T-cell (primary cell): ENCODE data around the gene KCTD1. TPM values are rescaled to one million over a fixed set of nuclear protein-coding genes. Genes with fewer than 3 reads are reported as not detected.

ENCODE experiments used
- ATAC-seq, 4 experiments: fragments of 200-7000 bp in 3 of 4; fragments of 150-1000 bp in 1 of 4; cut with Tn5 transposase; replicated peaks in 1 of 4; 1 replicate in 3 of 4; 2 replicates in 1 of 4; pipeline ENCODE4 v1.10.0; 2021; ENCODE audit warnings: moderate library complexity in 3 of 4, mild to moderate bottlenecking in 2 of 4, moderate number of reproducible peaks in 1 of 4
- CTCF ChIA-PET, 2 donors: fragments of 300-600 bp; sonication (Branson Sonifier 250); formaldehyde crosslinking; loops; one replicate each; lab custom pipeline; 2022; ENCODE audit warnings: antibody characterized with exemption in 2 of 2; lab: Charles Lee
- POLR2A ChIA-PET, 2 donors: fragments of 300-600 bp; sonication (Branson Sonifier 250); formaldehyde crosslinking; loops; one replicate each; lab custom pipeline; 2022; ENCODE audit warnings: antibody characterized with exemption in 2 of 2; lab: Charles Lee
- DNase-seq, 35 experiments: peaks; one replicate each; pipeline versions ENCODE4 v3.0.0 to v3.0.0-alpha.2; 2013 to 2023
- H3K27ac ChIP-seq: one replicate; pipeline ENCODE4 v1.5.1; 2013; ENCODE audit warnings: low read length
- H3K27me3 ChIP-seq, 2 experiments: replicated peaks in 1 of 2; 1 replicate in 1 of 2; 2 replicates in 1 of 2; pipeline versions ENCODE4 v1.6.1 to v1.7.0; 2013; ENCODE audit warnings: low read length in 1 of 2, mixed read lengths in 1 of 2; ENCODE audit not compliant: control insufficient read depth in 2 of 2, insufficient read depth in 2 of 2; ENCODE audit errors: extremely low read depth in 1 of 2
- H3K36me3 ChIP-seq, 2 donors: 1 replicate in 1 of 2; 2 replicates in 1 of 2; pipeline versions ENCODE4 v1.6.1 to v1.7.0; 2013; ENCODE audit warnings: low read length in 1 of 2; ENCODE audit not compliant: control insufficient read depth in 2 of 2, insufficient read depth in 1 of 2; ENCODE audit errors: extremely low read depth in 1 of 2
- H3K4me1 ChIP-seq, 2 experiments: 1 replicate in 1 of 2; 2 replicates in 1 of 2; pipeline versions ENCODE4 v1.6.1 to v1.7.0; 2013; ENCODE audit warnings: low read length in 2 of 2, mixed read lengths in 1 of 2; ENCODE audit not compliant: insufficient read depth in 2 of 2, control insufficient read depth in 1 of 2; ENCODE audit errors: extremely low read depth in 1 of 2
- H3K4me3 ChIP-seq, 2 donors: 1 replicate in 1 of 2; 2 replicates in 1 of 2; pipeline versions ENCODE4 v1.5.1 to v1.7.0; 2013; ENCODE audit warnings: mild to moderate bottlenecking in 2 of 2, low read length in 1 of 2, moderate library complexity in 1 of 2; ENCODE audit not compliant: control insufficient read depth in 1 of 2; ENCODE audit errors: extremely low read depth in 1 of 2
- H3K9me3 ChIP-seq: 2 replicates; pipeline ENCODE4 v1.7.0; 2013
- H3K27ac Mint-ChIP-seq, 2 donors: one replicate each; pipeline ENCODE4 v1.8.0; 2020 to 2021; ENCODE audit warnings: mild to moderate bottlenecking in 2 of 2, mixed read lengths in 2 of 2
- H3K27me3 Mint-ChIP-seq, 2 donors: one replicate each; pipeline ENCODE4 v1.8.0; 2021 to 2022; ENCODE audit warnings: mixed read lengths in 2 of 2
- H3K36me3 Mint-ChIP-seq: one replicate; pipeline ENCODE4 v1.8.0; 2021; ENCODE audit warnings: mixed read lengths
- H3K4me1 Mint-ChIP-seq, 3 donors: one replicate each; pipeline ENCODE4 v1.8.0; 2020 to 2022; ENCODE audit warnings: mixed read lengths in 3 of 3, mild to moderate bottlenecking in 1 of 3
- H3K4me3 Mint-ChIP-seq, 3 donors: one replicate each; pipeline ENCODE4 v1.8.0; 2020 to 2022; ENCODE audit warnings: mild to moderate bottlenecking in 3 of 3, mixed read lengths in 3 of 3, moderate library complexity in 3 of 3
- H3K9me3 Mint-ChIP-seq, 3 donors: one replicate each; pipeline ENCODE4 v1.8.0; 2020 to 2022; ENCODE audit warnings: mixed read lengths in 3 of 3
- WGBS: methylation state at CpG from one replicate; pipeline ENCODE4 v1.1.5; 2013; ENCODE audit warnings: missing lambda C conversion rate; ENCODE audit not compliant: insufficient coverage; 5-methylcytosine and 5-hydroxymethylcytosine counted together
- total RNA-seq, 35 experiments: library from RNA in 6 of 35; stranded (reverse) in 6 of 35; fragments of 120-200 nt in 1 of 35; gene quantifications; one replicate each; pipeline versions ENCODE4 v1.2.1 to v1.2.4 and lab custom pipeline; 2013 to 2026

KCTD1 gene
- total RNA-seq, 5 donors from 2014 or later (not counting 1 experiment from before 2014, with no cell fraction given), result 3.2 to 4.3 (median 3.9) TPM

- H3K36me3 Mint-ChIP-seq, result peaks cover 11% of the 10 kb centered on the region
- Histone ChIP-seq H3K27me3 (no peaks in the 10 kb centered on the region), H3K36me3 (no peaks in the 10 kb centered on the region), H3K4me3 (no peak overlapping the region), H3K9me3 (no peaks in the 10 kb centered on the region), H3K4me1 (peaks cover 0 to 5% of the 10 kb centered on the region in 2 experiments), H3K27ac (no peak overlapping the region)
- ChIA-PET CTCF (no interaction called here), POLR2A (no interaction called here)
- WGBS, result 100% methylated on average over 1 of the region's 4 CpGs
- DNase-seq (no peak), ATAC-seq (no peak)
- no peaks in the 10 kb centered on the region for H3K9me3 Mint-ChIP-seq
- no peaks in the 10 kb centered on the region for H3K27me3 Mint-ChIP-seq
- H3K4me1 Mint-ChIP-seq, result peaks cover 0 to 3% (median 2%) of the 10 kb centered on the region in 3 donors
- H3K4me3 Mint-ChIP-seq, result no peak overlapping the region
- H3K27ac Mint-ChIP-seq, result no peak overlapping the region
Observed at GRCh38 chr18:26502823-26503222, 45.5 kb downstream of the KCTD1 start.

GRCh38 chr18:26497866-26498265 is 50.5 kb downstream of the KCTD1 start:
- DNase-seq (no peak), ATAC-seq (no peak)
- H3K36me3 ChIP-seq, result no peaks in the 10 kb centered on the region
- no peaks in the 10 kb centered on the region for H3K9me3 Mint-ChIP-seq
- 94% methylated on average over 2 of the region's 4 CpGs for WGBS
- H3K4me3 ChIP-seq, result no peak overlapping the region
- no peaks in the 10 kb centered on the region for H3K4me1 Mint-ChIP-seq
- ChIA-PET POLR2A (no interaction called here), CTCF (no interaction called here)
- no peak overlapping the region for H3K27ac Mint-ChIP-seq
- no peak overlapping the region for H3K4me3 Mint-ChIP-seq
- peaks cover 18% of the 10 kb centered on the region for H3K36me3 Mint-ChIP-seq
- no peaks in the 10 kb centered on the region for H3K9me3 ChIP-seq
- peaks cover 0 to 1% of the 10 kb centered on the region in 2 experiments for H3K4me1 ChIP-seq
- no peak overlapping the region for H3K27ac ChIP-seq
- no peaks in the 10 kb centered on the region for H3K27me3 ChIP-seq
- H3K27me3 Mint-ChIP-seq, result no peaks in the 10 kb centered on the region

- ATAC-seq (no peak), DNase-seq (no peak)
- H3K36me3 Mint-ChIP-seq, result peaks cover 18% of the 10 kb centered on the region
- Histone ChIP-seq H3K4me1 (no peaks in the 10 kb centered on the region), H3K4me3 (no peak overlapping the region), H3K36me3 (no peaks in the 10 kb centered on the region), H3K27ac (no peak overlapping the region), H3K9me3 (no peaks in the 10 kb centered on the region), H3K27me3 (no peaks in the 10 kb centered on the region)
- POLR2A ChIA-PET, result no interaction called here
- no peak overlapping the region for H3K27ac Mint-ChIP-seq
- CTCF ChIA-PET, result no interaction called here
- no peak overlapping the region for H3K4me3 Mint-ChIP-seq
- H3K4me1 Mint-ChIP-seq, result no peaks in the 10 kb centered on the region
- no peaks in the 10 kb centered on the region for H3K27me3 Mint-ChIP-seq
- WGBS, result no CpG with 5 or more reads among the region's 1 CpG
- H3K9me3 Mint-ChIP-seq, result no peaks in the 10 kb centered on the region
Observed at GRCh38 chr18:26496528-26496927, 51.8 kb downstream of the KCTD1 start.

GRCh38 chr18:26495287-26495686 is 53.1 kb downstream of the KCTD1 start:
- no peaks in the 10 kb centered on the region for H3K27me3 ChIP-seq
- no CpG with 5 or more reads among the region's 5 CpGs for WGBS
- Mint-ChIP-seq H3K27ac (no peak overlapping the region), H3K4me3 (no peak overlapping the region), H3K4me1 (no peaks in the 10 kb centered on the region), H3K27me3 (no peaks in the 10 kb centered on the region), H3K9me3 (no peaks in the 10 kb centered on the region), H3K36me3 (peaks cover 17% of the 10 kb centered on the region)
- ChIA-PET CTCF (no interaction called here), POLR2A (no interaction called here)
- ATAC-seq (no peak), DNase-seq (no peak)
- H3K36me3 ChIP-seq, result no peaks in the 10 kb centered on the region
- no peaks in the 10 kb centered on the region for H3K4me1 ChIP-seq
- H3K4me3 ChIP-seq, result no peak overlapping the region
- H3K9me3 ChIP-seq, result no peaks in the 10 kb centered on the region
- H3K27ac ChIP-seq, result no peak overlapping the region

DNA sequence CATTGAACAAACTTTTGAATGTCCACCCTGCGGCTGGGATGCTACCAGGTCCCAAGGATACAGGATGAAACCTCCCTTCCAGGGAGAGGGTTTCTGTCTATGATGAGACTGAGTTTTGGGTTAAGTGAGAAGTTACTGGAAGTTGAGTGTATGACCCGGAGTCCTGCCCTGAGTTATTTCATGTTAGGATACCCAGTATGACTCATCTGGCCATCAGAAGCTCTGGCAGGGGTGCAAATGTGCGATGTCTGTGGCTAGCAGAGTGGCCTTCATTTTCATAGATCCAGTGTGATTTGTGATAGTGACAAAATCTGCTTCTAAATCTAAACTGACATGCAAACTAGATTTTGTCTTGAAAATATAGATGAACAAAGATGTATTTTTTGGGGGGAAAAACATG is 55.3 kb downstream of the KCTD1 start:
- ChIA-PET POLR2A (no interaction called here), CTCF (no interaction called here)
- WGBS, result 78% methylated on average over 2 of the region's 3 CpGs
- no peak for ATAC-seq
- peaks cover 18% of the 10 kb centered on the region for H3K36me3 Mint-ChIP-seq
- H3K9me3 Mint-ChIP-seq, result no peaks in the 10 kb centered on the region
- Histone ChIP-seq H3K36me3 (no peaks in the 10 kb centered on the region), H3K9me3 (no peaks in the 10 kb centered on the region), H3K4me1 (no peaks in the 10 kb centered on the region), H3K27me3 (no peaks in the 10 kb centered on the region), H3K4me3 (no peak overlapping the region), H3K27ac (no peak overlapping the region)
- H3K27ac Mint-ChIP-seq, result no peak overlapping the region
- no peaks in the 10 kb centered on the region for H3K4me1 Mint-ChIP-seq
- no peak overlapping the region for H3K4me3 Mint-ChIP-seq
- no peaks in the 10 kb centered on the region for H3K27me3 Mint-ChIP-seq
- no peak for DNase-seq

DNA sequence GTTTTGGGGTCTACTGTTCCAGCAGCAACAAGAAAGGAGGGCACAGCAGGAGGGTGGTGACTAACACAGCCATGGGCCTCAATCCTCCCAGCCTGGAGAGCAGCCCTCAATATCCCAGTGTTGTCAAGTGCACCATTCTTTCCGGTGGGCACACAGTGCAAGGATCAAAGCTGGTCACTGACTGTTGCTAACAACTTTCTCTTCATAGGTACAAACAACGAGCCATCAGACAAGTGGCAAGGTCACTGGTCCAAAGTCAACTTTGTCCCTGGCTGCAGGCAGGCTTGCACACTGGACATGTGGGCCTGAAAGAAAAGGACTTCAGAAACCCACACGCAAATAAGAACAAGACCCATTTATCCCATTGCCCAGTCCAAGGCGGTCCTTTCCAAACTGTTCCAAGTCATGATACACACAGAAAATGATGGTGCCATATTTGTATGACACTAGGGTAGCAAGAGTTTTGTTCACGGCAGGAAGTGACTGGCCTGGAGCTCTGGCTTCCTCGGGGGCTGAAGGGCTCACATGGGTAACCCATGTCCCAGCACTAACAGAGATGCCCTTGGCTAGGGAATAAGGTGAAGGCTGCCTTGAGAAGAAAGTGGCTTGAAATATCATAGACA is 57.0 kb downstream of the KCTD1 start:
- DNase-seq, result no peak
- no peaks in the 10 kb centered on the region for H3K27me3 Mint-ChIP-seq
- Histone ChIP-seq H3K27ac (no peak overlapping the region), H3K27me3 (no peaks in the 10 kb centered on the region), H3K4me1 (no peaks in the 10 kb centered on the region), H3K4me3 (no peak overlapping the region), H3K9me3 (no peaks in the 10 kb centered on the region), H3K36me3 (no peaks in the 10 kb centered on the region)
- no peaks in the 10 kb centered on the region for H3K4me1 Mint-ChIP-seq
- ChIA-PET CTCF (no interaction called here), POLR2A (no interaction called here)
- H3K9me3 Mint-ChIP-seq, result no peaks in the 10 kb centered on the region
- peaks cover 11% of the 10 kb centered on the region for H3K36me3 Mint-ChIP-seq
- no peak overlapping the region for H3K27ac Mint-ChIP-seq
- no peak overlapping the region for H3K4me3 Mint-ChIP-seq
- 100% methylated on average over 2 of the region's 6 CpGs for WGBS
- no peak for ATAC-seq

DNA sequence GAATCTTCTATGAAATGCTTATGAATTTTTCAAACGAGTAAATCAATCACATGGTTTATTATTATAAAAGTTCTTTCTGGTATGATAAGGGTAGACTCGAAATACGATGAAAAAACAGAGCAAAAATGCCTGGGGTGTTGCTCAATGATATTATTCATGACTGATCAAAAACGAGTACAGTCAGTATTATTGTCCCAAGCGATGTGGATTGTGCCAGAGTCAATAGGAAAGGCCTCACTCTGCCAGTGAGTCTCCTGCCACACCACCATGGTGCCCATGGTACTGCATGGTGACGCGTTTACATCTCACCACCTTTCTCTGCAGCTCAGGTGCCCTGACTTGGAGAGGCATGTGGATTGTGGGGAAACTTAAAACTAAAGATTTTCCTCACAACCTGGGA is 58.5 kb downstream of the KCTD1 start:
- no CpG with 5 or more reads among the region's 7 CpGs for WGBS

More for the DNA sequence above, 58.5 kb downstream of the KCTD1 start:
- no peak overlapping the region for H3K27ac Mint-ChIP-seq
- H3K36me3 Mint-ChIP-seq, result peaks cover 10% of the 10 kb centered on the region
- DNase-seq, result no peak
- H3K36me3 ChIP-seq, result no peaks in the 10 kb centered on the region
- H3K4me1 ChIP-seq, result no peaks in the 10 kb centered on the region
- no peak for ATAC-seq
- no peak overlapping the region for H3K4me3 ChIP-seq
- no peaks in the 10 kb centered on the region for H3K4me1 Mint-ChIP-seq
- H3K9me3 ChIP-seq, result no peaks in the 10 kb centered on the region
- no peaks in the 10 kb centered on the region for H3K27me3 Mint-ChIP-seq
- H3K27ac ChIP-seq, result no peak overlapping the region
- ChIA-PET CTCF (no interaction called here), POLR2A (no interaction called here)
- no peak overlapping the region for H3K4me3 Mint-ChIP-seq
- no peaks in the 10 kb centered on the region for H3K27me3 ChIP-seq
- H3K9me3 Mint-ChIP-seq, result no peaks in the 10 kb centered on the region
